Measurements from ENCODE around the gene SALL1. TPM values are rescaled to one million over a fixed set of nuclear protein-coding genes. Genes with fewer than 3 reads are reported as not detected.

The SALL1 gene
- total and polyA plus RNA-seq, 2 of the 13 experiments (the other 11 are each of a cell fraction or from before 2014, with no cell fraction given) = 6.6 to 12.3 TPM

DNA sequence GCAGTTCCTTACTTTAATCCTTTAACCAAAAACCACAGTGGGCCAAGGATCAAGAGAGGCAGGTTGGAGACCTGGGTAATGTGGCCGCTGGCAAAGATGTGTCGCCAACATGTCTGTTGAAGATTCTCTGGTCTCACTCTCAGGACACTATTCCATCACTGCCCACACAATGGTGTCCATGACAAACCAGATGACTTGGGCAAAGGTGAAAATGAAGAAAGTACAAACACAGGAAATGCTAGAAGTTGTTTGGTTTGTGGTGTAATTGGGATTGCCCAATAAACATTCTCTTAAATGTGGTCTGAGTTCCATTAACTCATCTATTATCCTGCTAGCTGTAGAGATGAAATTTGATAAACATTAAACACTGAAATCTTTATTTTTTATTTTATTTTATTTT, 43.3 kb downstream of the SALL1 start:
- Histone ChIP-seq H3K9me3 (ENCODE audit: low read length) (peaks cover 5% of the 10 kb centered on the region; the same call in 1 of the 2 replicates), H3K79me2 (ENCODE audit: insufficient read depth, low read length) (no peaks in the 10 kb centered on the region), H3K27ac (ENCODE audit: extremely low read length, insufficient read depth, low read length) (no peak overlapping the region), H3K4me3 (replicated peaks in 1 of 3; ENCODE audit: insufficient read depth in 1 of 3, low read depth in 2 of 3, low read length in 3 of 3) (no peak overlapping the region), H3K4me1 (ENCODE audit: insufficient read depth, low read length) (peaks cover 46% of the 10 kb centered on the region), H3K36me3 (replicated peaks in 1 of 2; ENCODE audit: control insufficient read depth in 1 of 2, insufficient read depth in 2 of 2, low read length in 2 of 2) (no peaks in the 10 kb centered on the region), H3K4me2 (ENCODE audit: low read depth, low read length) (peak overlapping the region; percentile 36; the same call in 1 of the 2 replicates), H2AFZ (ENCODE audit: low read length) (no peak overlapping the region), H3K27me3 (ENCODE audit: control insufficient read depth in 1 of 2, insufficient read depth in 2 of 2, low read length in 2 of 2) (no peaks in the 10 kb centered on the region), H3K9ac (ENCODE audit: insufficient read depth, low read depth, low read length) (no peak overlapping the region), H4K20me1 (ENCODE audit: insufficient read depth, low read length) (no peaks in the 10 kb centered on the region)
- DNase-seq (ENCODE audit: low spot score) (peak; percentile 35), FAIRE-seq (peak; percentile 23), ATAC-seq (peak; percentile 69)
- intact Hi-C loops (cut with micrococcal nuclease; ENCODE audit: unreplicated experiment) = loop anchor here (5.0 kb wide), 1 partner anchor 740 kb away; the partner anchor contains the start of gene BRD7
- in situ Hi-C loops (cut with HindIII; ENCODE audit: extremely low pct_ligation_motif_present, low pct_unique_long_range_greater_than_20kb) = no loop called here
- POLR2A ChIA-PET = interaction anchor here (1.2 kb wide), 1 partner anchor 12 kb away, joined by 3 read pairs; no protein-coding TSS in a partner anchor
- BruUV-seq (replicated peaks) = no TSS peak
- CTCF ChIA-PET (ENCODE audit: low intra/inter-chr PET ratio, low total read pairs) = no interaction called here
- WGBS (ENCODE audit: low lambda C conversion rate) = 39% methylated on average over 2 of the region's 2 CpGs
- 0 out of 2 replicates have a peak, but pooled peaks have one; percentile 25 for TF ChIP-seq ZHX1 (CRISPR knock-in tag; IDR thresholded peaks at IDR 0.05; ENCODE audit: low read depth)
- TF ChIP-seq, protein P1, sequence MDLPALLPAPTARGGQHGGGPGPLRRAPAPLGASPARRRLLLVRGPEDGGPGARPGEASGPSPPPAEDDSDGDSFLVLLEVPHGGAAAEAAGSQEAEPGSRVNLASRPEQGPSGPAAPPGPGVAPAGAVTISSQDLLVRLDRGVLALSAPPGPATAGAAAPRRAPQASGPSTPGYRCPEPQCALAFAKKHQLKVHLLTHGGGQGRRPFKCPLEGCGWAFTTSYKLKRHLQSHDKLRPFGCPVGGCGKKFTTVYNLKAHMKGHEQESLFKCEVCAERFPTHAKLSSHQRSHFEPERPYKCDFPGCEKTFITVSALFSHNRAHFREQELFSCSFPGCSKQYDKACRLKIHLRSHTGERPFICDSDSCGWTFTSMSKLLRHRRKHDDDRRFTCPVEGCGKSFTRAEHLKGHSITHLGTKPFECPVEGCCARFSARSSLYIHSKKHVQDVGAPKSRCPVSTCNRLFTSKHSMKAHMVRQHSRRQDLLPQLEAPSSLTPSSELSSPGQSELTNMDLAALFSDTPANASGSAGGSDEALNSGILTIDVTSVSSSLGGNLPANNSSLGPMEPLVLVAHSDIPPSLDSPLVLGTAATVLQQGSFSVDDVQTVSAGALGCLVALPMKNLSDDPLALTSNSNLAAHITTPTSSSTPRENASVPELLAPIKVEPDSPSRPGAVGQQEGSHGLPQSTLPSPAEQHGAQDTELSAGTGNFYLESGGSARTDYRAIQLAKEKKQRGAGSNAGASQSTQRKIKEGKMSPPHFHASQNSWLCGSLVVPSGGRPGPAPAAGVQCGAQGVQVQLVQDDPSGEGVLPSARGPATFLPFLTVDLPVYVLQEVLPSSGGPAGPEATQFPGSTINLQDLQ (CRISPR knock-in tag; IDR thresholded peaks at IDR 0.05) = no peak
- TF ChIP-seq ZNF256 (CRISPR knock-in tag; conservative IDR thresholded peaks at IDR 0.05) = no peak
- 0 out of 2 replicates have a peak, but pooled peaks have one; percentile 36 for TF ChIP-seq FOXA3 (CRISPR knock-in tag; IDR thresholded peaks at IDR 0.05)
- no peak for TF ChIP-seq CAMTA2 (CRISPR knock-in tag; IDR thresholded peaks at IDR 0.05; ENCODE audit: borderline replicate concordance)
- peak; percentile 83; the same call in 1 of the 2 replicates for TF ChIP-seq CEBPB (IDR thresholded peaks at IDR 0.05; ENCODE audit: borderline replicate concordance, low read depth, low read length)
- TF ChIP-seq GRHL1 (CRISPR knock-in tag; conservative IDR thresholded peaks at IDR 0.05) = no peak
- TF ChIP-seq MED8 (CRISPR knock-in tag; IDR thresholded peaks at IDR 0.05; ENCODE audit: insufficient replicate concordance) = no peak
- TF ChIP-seq ZNF367 (CRISPR knock-in tag; IDR thresholded peaks at IDR 0.05; ENCODE audit: borderline replicate concordance) = no peak
- TF ChIP-seq CENPX (CRISPR knock-in tag; IDR thresholded peaks at IDR 0.05) = no peak
- TF ChIP-seq SAFB2 (CRISPR knock-in tag; IDR thresholded peaks at IDR 0.05; ENCODE audit: borderline replicate concordance, low read depth) = no peak
- TF ChIP-seq TCF12 (IDR thresholded peaks at IDR 0.05) = no peak
- TF ChIP-seq TCF12 (CRISPR knock-in tag; IDR thresholded peaks at IDR 0.05) = no peak
- peak; percentile 38; the same call in 1 of the 2 replicates for TF ChIP-seq RXRB (CRISPR knock-in tag; IDR thresholded peaks at IDR 0.05; ENCODE audit: borderline replicate concordance)
- TF ChIP-seq MYPOP (CRISPR knock-in tag; IDR thresholded peaks at IDR 0.05) = no peak
- peak; percentile 50 for TF ChIP-seq CEBPG (CRISPR knock-in tag; IDR thresholded peaks at IDR 0.05)
- no peak for TF ChIP-seq PITX1 (CRISPR knock-in tag; IDR thresholded peaks at IDR 0.05)

Measured in HepG2 (cell line).